ENCODE measurements around the gene DDX50.
"Not testable (repeated sequence)": the region's sequence is repeated elsewhere in the genome, so short reads cannot be mapped to it uniquely, and the experiment has no call there.

DDX50 gene

GRCh38 chr10:68901105-68901927 lies at the start of gene DDX50:
Gene DDX50, plus strand, starts transcription at chr10:68901315. Its CDS starts 70 bp downstream, at chr10:68901385.
- DNase-seq (ENCODE audit: low read depth, low spot score), result peak; percentile 93

GRCh38 chr10:68856352-68856751 lies 44.8 kb upstream of the DDX50 start:
- no peak for DNase-seq (ENCODE audit: low read depth, low spot score)

- no peak for DNase-seq (ENCODE audit: low read depth, low spot score)
Measured at GRCh38 chr10:68857005-68857404, 44.1 kb upstream of the DDX50 start.

- no peak for DNase-seq (ENCODE audit: low read depth, low spot score)
Measured at GRCh38 chr10:68861253-68861652, 39.9 kb upstream of the DDX50 start.

- no peak for DNase-seq (ENCODE audit: low read depth, low spot score)
Measured at GRCh38 chr10:68864611-68865010, 36.5 kb upstream of the DDX50 start.

GRCh38 chr10:68868173-68868572 lies 32.9 kb upstream of the DDX50 start:
- not testable (repeated sequence) for DNase-seq (ENCODE audit: low read depth, low spot score)

- no peak for DNase-seq (ENCODE audit: low read depth, low spot score)
Measured at GRCh38 chr10:68869623-68870022, 31.5 kb upstream of the DDX50 start.

GRCh38 chr10:68870061-68870460 lies 31.1 kb upstream of the DDX50 start:
- DNase-seq (ENCODE audit: low read depth, low spot score), result no peak

- DNase-seq (ENCODE audit: low read depth, low spot score), result no peak
Measured at GRCh38 chr10:68870545-68871104, 30.5 kb upstream of the DDX50 start.

GRCh38 chr10:68871105-68871711 lies 29.9 kb upstream of the DDX50 start:
- DNase-seq (ENCODE audit: low read depth, low spot score), result no peak

- no peak for DNase-seq (ENCODE audit: low read depth, low spot score)
Measured at GRCh38 chr10:68871731-68872342, 29.3 kb upstream of the DDX50 start.

- no peak for DNase-seq (ENCODE audit: low read depth, low spot score)
Measured at GRCh38 chr10:68876246-68877138, 24.6 kb upstream of the DDX50 start.

GRCh38 chr10:68877482-68878110 lies 23.5 kb upstream of the DDX50 start:
- no peak for DNase-seq (ENCODE audit: low read depth, low spot score)

- DNase-seq (ENCODE audit: low read depth, low spot score), result no peak
Measured at GRCh38 chr10:68878496-68878895, 22.6 kb upstream of the DDX50 start.

GRCh38 chr10:68879628-68880027 lies 21.5 kb upstream of the DDX50 start:
- DNase-seq (ENCODE audit: low read depth, low spot score), result no peak

GRCh38 chr10:68880181-68880580 lies 20.9 kb upstream of the DDX50 start:
- DNase-seq (ENCODE audit: low read depth, low spot score), result no peak

- no peak for DNase-seq (ENCODE audit: low read depth, low spot score)
Measured at GRCh38 chr10:68895041-68895440, 6.1 kb upstream of the DDX50 start.

- no peak for DNase-seq (ENCODE audit: low read depth, low spot score)
Measured at GRCh38 chr10:68897336-68897741, 3.8 kb upstream of the DDX50 start.

GRCh38 chr10:68899186-68899745 lies 1.8 kb upstream of the DDX50 start:
- no peak for DNase-seq (ENCODE audit: low read depth, low spot score)

- DNase-seq (ENCODE audit: low read depth, low spot score), result no peak
Measured at GRCh38 chr10:68900427-68901104, 549 bp upstream of the DDX50 start.
